A673 (cell line): Measurements from ENCODE around the gene MINDY4. TPM values are rescaled to one million over a fixed set of nuclear protein-coding genes. Genes with fewer than 3 reads are reported as not detected.

ENCODE experiments used
- BruUV-seq: library from RNA; stranded (reverse); fragments of 400-500 nt; replicated peaks from 2 replicates; lab custom pipeline; 2021; lab: Mats Ljungman, UMichigan
- CTCF ChIA-PET: fragments of 300-600 bp; sonication (Branson Sonifier 250); formaldehyde crosslinking; loops from one replicate; lab custom pipeline; 2022; ENCODE audit warnings: antibody characterized with exemption; lab: Charles Lee
- POLR2A ChIA-PET: fragments of 300-600 bp; sonication (Branson Sonifier 250); formaldehyde crosslinking; loops from one replicate; lab custom pipeline; 2022; ENCODE audit warnings: antibody characterized with exemption; ENCODE audit not compliant: low non-redundant PET; lab: Charles Lee
- DNase-seq: peaks from one replicate; pipeline ENCODE4 v3.0.0-alpha.2; 2015; ENCODE audit warnings: low spot score
- H3K27ac ChIP-seq: fragments of 200-600 bp; sonication (generic); 2 replicates; pipeline ENCODE4 v1.5.1; 2016; ENCODE audit warnings: mixed run types, low read depth, mild to moderate bottlenecking, mixed read lengths, antibody characterized with exemption, low read length; ENCODE audit not compliant: poor library complexity, severe bottlenecking
- H3K27me3 ChIP-seq: fragments of 200-600 bp; sonication (generic); replicated peaks from 2 replicates; pipeline ENCODE4 v1.6.1; 2017; ENCODE audit warnings: mixed run types, low read depth, mild to moderate bottlenecking, mixed read lengths, antibody characterized with exemption, low read length; ENCODE audit not compliant: insufficient read depth, poor library complexity
- H3K36me3 ChIP-seq: fragments of 200-600 bp; sonication (generic); 2 replicates; pipeline ENCODE4 v1.6.1; 2016; ENCODE audit warnings: mixed run types, mild to moderate bottlenecking, mixed read lengths, antibody characterized with exemption, low read length; ENCODE audit not compliant: insufficient read depth, poor library complexity, severe bottlenecking
- H3K4me1 ChIP-seq: fragments of 200-600 bp; sonication (generic); 2 replicates; pipeline ENCODE4 v1.6.1; 2017; ENCODE audit warnings: mixed run types, mild to moderate bottlenecking, mixed read lengths, antibody characterized with exemption, low read length; ENCODE audit not compliant: insufficient read depth, poor library complexity, severe bottlenecking
- H3K4me3 ChIP-seq: fragments of 200-600 bp; sonication (generic); 2 replicates; pipeline ENCODE4 v1.5.1; 2016; ENCODE audit warnings: low read depth, mixed run types, mild to moderate bottlenecking, mixed read lengths, low read length; ENCODE audit not compliant: poor library complexity, severe bottlenecking
- H3K9me3 ChIP-seq: fragments of 200-600 bp; sonication (generic); 2 replicates; pipeline ENCODE4 v1.6.1; 2016; ENCODE audit warnings: mixed run types, low read depth, mild to moderate bottlenecking, mixed read lengths, antibody characterized with exemption, low read length; ENCODE audit not compliant: poor library complexity, severe bottlenecking
- CTCF ChIP-seq: fragments of 300-800, 200-600 bp; sonication (generic); conservative IDR thresholded peaks from 2 replicates; pipeline ENCODE4 v1.5.1; 2017; ENCODE audit warnings: low read depth, mild to moderate bottlenecking, antibody characterized with exemption, low read length, moderate library complexity, mixed read lengths
- EZH2 ChIP-seq: fragments of 200-600 bp; sonication (generic); IDR thresholded peaks from 2 replicates; pipeline ENCODE4 v1.6.1; 2017; ENCODE audit warnings: borderline replicate concordance, low read depth, mild to moderate bottlenecking, mixed read lengths, antibody characterized with exemption, low read length; ENCODE audit not compliant: poor library complexity, severe bottlenecking
- intact Hi-C: fragments of 100-400 bp; cut with micrococcal nuclease; formaldehyde crosslinking; loops from one replicate; pipeline ENCODE4 v1.10.0; 2022; ENCODE audit not compliant: unreplicated experiment
- total RNA-seq: library from RNA; stranded (reverse); gene quantifications from 2 replicates; pipeline ENCODE4 v1.2.3, GENCODE V29; 2021

Gene MINDY4
- total RNA-seq, 1 experiment from 2014 or later: 3.8 TPM

- BruUV-seq: no TSS peak
- H3K4me1 ChIP-seq: no peaks in the 10 kb centered on the region
- TF ChIP-seq EZH2 (no peak), CTCF (no peak)
- intact Hi-C loops: no loop called here
- POLR2A ChIA-PET: no interaction called here
- H3K36me3 ChIP-seq: no peaks in the 10 kb centered on the region
- H3K9me3 ChIP-seq: no peaks in the 10 kb centered on the region
- DNase-seq: no peak
- no peaks in the 10 kb centered on the region for H3K27me3 ChIP-seq
- H3K4me3 ChIP-seq: peak overlapping the region; percentile 93
- no peak overlapping the region for H3K27ac ChIP-seq
- CTCF ChIA-PET: no interaction called here
Measured at GRCh38 chr7:30770845-30771173, 408 bp upstream of the MINDY4 start.

DNA sequence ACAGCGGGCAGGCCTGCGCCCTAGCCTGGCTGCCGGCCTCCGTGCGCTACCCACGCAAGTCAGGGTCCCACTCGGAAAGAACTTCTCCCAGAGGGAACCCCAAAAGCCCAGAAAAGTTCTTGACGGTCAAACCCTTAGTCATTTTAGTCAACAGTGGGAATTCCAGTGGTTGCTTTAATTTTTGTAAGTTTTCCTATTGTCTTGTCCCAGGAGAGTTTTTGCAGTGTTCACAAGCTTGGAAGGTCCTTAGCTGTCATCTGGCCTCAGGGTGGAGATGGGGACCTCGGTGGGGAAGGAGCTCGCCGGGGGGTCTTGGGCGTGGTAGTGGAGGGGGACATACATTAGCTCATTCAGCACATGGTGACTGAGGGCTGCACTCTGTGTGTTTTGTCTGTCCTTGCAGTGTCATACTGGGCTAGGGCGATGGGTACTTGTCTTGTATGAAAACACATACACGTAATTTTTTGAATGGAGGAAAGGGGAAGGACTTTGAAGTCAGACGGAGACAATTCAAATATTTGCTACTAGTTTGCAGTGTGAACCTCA is 736 bp downstream of the MINDY4 start:
- no peaks in the 10 kb centered on the region for H3K27me3 ChIP-seq
- peak; percentile 28 for DNase-seq
- peak overlapping the region; percentile 65 for H3K27ac ChIP-seq
- intact Hi-C loops: no loop called here
- H3K4me3 ChIP-seq: peak overlapping the region; percentile 93
- ChIA-PET POLR2A (no interaction called here), CTCF (no interaction called here)
- no peaks in the 10 kb centered on the region for H3K36me3 ChIP-seq
- H3K4me1 ChIP-seq: no peaks in the 10 kb centered on the region
- no peaks in the 10 kb centered on the region for H3K9me3 ChIP-seq
- no peak for TF ChIP-seq CTCF
- TF ChIP-seq EZH2: no peak
- no TSS peak for BruUV-seq

DNA sequence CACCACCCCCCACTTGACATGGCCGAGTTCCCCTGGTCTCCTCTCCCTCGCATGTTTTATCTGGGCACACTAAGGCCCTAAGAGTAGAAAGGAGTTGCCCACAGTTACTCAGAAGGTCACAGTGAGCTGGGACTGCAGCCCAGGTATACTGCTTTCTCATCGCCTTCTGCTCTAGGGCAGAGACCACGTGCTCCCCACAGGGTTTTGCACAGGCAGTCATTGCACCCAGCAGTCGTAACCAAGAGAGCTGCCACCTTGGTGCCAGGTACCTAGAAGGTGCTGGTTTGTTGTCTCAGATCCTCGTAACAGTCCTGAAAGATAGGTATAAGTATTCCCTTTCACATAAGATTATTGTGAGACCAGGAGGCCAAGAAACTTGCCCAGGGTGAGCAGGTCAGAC is 1.8 kb downstream of the MINDY4 start:
- CTCF ChIA-PET: no interaction called here
- intact Hi-C loops: no loop called here

More for the DNA sequence above, 1.8 kb downstream of the MINDY4 start:
- no peak for DNase-seq
- Histone ChIP-seq H3K4me3 (no peak overlapping the region), H3K9me3 (no peaks in the 10 kb centered on the region), H3K27me3 (no peaks in the 10 kb centered on the region), H3K36me3 (no peaks in the 10 kb centered on the region), H3K4me1 (no peaks in the 10 kb centered on the region), H3K27ac (no peak overlapping the region)
- no TSS peak for BruUV-seq
- POLR2A ChIA-PET: no interaction called here
- TF ChIP-seq EZH2 (no peak), CTCF (no peak)
